G401 (cell line): ENCODE measurements around the gene ATP9B. TPM values are rescaled to one million over a fixed set of nuclear protein-coding genes. Genes with fewer than 3 reads are reported as not detected.

Experiments
- DNase-seq: peaks from one replicate; pipeline ENCODE4 v3.0.0-alpha.2; 2015; ENCODE audit warnings: low spot score
- in situ Hi-C: cut with HindIII; loops from 2 replicates; pipeline ENCODE4 v1.10.0; 2016; ENCODE audit warnings: low sequenced_read_pairs, mixed read lengths
- total RNA-seq: library from RNA; depleted of rRNA; stranded (reverse); fragments of >200 nt; shearing (Covaris generic); gene quantifications from 2 replicates; pipeline ENCODE4 v1.2.3, GENCODE V29; 2014; rRNA removed

The ATP9B gene, protein sequence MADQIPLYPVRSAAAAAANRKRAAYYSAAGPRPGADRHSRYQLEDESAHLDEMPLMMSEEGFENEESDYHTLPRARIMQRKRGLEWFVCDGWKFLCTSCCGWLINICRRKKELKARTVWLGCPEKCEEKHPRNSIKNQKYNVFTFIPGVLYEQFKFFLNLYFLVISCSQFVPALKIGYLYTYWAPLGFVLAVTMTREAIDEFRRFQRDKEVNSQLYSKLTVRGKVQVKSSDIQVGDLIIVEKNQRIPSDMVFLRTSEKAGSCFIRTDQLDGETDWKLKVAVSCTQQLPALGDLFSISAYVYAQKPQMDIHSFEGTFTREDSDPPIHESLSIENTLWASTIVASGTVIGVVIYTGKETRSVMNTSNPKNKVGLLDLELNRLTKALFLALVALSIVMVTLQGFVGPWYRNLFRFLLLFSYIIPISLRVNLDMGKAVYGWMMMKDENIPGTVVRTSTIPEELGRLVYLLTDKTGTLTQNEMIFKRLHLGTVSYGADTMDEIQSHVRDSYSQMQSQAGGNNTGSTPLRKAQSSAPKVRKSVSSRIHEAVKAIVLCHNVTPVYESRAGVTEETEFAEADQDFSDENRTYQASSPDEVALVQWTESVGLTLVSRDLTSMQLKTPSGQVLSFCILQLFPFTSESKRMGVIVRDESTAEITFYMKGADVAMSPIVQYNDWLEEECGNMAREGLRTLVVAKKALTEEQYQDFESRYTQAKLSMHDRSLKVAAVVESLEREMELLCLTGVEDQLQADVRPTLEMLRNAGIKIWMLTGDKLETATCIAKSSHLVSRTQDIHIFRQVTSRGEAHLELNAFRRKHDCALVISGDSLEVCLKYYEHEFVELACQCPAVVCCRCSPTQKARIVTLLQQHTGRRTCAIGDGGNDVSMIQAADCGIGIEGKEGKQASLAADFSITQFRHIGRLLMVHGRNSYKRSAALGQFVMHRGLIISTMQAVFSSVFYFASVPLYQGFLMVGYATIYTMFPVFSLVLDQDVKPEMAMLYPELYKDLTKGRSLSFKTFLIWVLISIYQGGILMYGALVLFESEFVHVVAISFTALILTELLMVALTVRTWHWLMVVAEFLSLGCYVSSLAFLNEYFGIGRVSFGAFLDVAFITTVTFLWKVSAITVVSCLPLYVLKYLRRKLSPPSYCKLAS
- 16.3 and 24.4 TPM in 2 replicates for total RNA-seq

DNA sequence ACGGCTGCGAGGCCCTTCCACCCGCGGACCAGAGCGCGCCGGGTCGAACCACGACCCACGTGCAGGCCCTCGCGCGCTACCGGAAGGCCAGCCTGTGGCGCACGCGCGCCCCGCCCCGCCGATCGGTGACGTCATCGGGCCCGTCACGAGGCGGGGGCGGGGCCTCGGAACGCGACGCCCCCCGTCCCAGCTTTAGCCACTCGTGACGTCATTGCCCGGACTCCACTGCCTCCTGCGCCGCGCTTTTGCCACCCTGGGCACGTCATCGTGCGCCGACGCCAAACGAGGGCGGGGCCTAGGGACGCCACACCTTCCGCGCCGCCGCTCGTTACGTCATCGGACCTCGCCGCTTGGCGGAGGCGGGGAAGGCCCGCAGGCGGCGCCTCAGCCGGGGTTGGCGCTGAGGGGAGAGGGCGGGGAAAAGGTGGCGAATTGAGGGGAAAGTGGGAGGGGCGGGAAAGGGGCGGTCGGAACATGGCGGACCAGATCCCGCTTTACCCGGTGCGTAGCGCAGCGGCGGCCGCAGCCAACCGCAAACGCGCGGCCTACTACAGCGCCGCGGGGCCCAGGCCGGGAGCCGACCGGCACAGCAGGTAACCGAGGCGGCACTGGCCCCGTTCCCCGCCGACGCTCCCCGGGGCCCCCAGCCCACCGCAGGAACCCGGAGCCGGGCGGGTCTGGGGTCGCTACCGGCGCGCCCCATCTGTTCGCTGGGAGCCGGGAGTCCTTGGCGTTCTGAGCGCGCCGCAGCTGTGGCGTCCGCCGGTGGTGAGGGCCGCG is at the start of gene ATP9B:
Gene ATP9B, plus strand, starts transcription at position 458 of the 780 bp plus-strand sequence. Its CDS starts 17 bp downstream, at position 475.
- in situ Hi-C loops, result no loop called here
- peak; percentile 98 for DNase-seq

DNA sequence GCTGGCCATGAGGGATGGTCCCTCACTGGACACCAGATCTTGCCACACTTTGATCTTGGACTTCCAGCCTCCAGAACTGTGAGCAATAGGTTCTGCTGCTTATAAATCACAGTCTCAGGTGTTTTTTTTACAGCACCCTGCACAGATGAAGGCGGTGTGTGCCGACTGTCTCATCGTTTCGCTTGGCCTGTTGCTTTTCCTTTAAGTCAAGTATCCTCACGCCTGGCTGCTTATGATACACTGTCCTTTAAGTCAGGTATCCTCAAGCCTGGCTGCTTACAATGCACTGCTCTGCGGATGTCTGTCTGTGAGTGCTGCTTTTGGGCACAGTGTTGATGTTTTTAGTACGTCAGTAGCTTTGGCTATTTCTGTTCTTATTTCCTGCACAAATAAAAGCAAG is 49.3 kb upstream of the ATP9B start:
- DNase-seq, result no peak
- in situ Hi-C loops, result no loop called here

DNA sequence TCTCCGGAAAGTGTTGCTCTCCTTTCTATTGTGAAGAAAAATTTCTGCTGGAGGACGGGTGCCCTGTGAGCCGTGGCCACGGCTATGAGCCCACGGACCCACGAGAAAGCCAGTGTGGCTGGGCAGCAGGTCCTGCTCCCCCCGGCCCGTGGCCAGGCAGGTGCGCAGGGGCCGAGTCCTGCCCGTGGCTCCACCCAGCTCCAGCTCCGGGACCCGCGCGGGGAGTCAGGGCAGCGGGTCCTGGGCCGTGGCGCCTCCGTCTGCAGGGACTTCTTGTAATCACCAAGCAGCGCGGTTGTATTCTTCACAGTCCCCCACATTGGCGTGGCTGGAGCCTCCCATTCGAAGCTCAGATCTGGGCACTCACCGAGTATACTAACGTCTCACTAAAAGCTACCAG is 46.6 kb upstream of the ATP9B start:
- no peak for DNase-seq
- in situ Hi-C loops, result no loop called here

DNA sequence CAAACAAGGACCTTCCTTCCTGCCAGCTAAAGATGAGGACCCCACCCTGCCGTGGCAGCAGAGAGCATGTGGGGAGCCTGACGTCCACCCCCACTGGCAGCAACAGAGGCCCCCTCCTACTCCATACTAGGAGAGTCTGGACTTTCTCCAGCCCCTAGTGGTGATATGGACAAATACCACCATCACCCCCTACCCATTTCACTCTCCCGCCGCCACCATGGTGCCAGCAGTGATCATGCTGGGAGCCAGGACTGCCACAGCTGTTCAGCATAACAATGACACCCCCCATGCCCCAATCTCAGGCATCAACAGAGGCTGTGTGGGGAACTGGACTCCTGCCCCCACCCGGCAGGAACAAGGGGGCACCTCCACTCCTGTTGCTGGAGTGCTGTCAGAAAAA is 42.7 kb upstream of the ATP9B start:
- no peak for DNase-seq
- in situ Hi-C loops, result no loop called here

DNA sequence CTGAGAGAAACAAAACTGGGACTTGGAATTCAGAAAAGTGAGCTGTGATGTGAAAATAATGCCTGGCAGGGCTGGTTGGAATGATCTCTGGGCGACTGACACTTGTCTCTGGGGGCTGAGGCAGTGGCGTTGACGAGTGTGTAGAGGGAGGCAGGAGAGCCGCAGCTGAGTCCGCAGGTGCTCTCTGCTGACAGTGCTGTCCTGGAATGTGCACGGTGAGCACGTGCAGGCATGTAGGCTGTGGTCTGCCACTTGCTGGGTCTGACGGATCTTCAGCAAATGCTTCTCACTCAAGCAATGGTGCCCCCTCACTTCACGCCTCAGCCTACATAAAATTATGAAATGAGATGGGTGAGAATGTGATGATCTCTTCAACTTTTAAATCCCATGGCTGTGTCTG is 38.5 kb upstream of the ATP9B start:
- DNase-seq, result no peak
- in situ Hi-C loops, result no loop called here

DNA sequence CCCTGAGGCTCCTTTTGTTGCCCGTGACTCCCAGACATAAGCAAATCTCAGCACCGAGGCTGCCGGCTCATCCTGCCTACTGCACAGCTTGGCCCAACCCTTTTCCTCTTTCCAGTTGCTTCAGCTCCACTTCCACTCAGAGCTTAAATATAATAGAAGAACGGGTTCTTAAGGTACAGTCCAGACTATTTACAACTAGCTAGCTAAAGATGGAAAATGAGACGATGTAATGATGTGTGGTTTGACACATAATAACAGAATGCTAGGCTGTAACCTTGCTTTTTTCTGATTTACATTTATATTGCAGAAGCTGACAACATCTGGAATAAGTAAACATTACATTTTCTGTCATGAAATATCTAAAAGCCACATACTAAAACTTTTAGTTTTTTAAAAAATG is 26.9 kb upstream of the ATP9B start:
- in situ Hi-C loops, result no loop called here
- no peak for DNase-seq

DNA sequence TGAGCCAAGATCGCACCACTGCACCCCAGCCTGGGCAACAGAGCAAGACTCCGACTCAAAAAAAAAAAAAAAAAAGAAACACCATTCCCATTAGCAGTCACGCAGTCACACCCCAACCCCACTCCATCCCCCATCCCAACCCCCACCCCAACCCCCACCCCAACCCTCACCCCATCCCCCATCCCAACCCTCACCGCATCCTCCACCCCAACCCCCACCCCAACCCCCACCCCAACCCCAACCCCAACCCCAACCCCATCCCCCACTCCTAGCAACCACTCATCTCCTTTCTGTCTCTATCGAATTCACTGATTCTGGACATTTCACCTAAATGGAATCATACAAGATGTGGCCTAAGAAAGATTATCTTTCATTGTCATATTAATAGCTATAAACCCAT is 25.9 kb upstream of the ATP9B start:
- in situ Hi-C loops, result no loop called here
- DNase-seq, result no peak

DNA sequence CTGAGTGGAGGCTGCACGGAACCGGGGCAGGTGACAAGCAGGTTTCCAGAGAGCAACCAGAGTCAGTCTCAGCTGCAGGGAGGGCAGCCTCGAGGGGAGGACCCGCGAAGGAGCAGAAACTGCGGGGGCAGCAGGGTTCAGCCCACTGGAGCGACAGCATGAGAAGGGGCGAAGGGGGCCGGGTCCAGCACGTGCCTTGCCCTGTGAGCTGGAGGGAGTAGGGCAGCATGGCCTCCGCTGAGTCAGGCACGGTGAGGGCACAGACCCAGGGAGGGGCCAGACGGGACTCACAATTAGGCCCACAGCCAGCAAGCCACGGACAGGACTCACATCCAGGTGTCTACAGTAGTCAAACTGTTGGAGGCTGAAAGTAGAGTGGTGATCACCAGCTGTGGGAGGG is 22.7 kb upstream of the ATP9B start:
- no peak for DNase-seq
- in situ Hi-C loops, result no loop called here

DNA sequence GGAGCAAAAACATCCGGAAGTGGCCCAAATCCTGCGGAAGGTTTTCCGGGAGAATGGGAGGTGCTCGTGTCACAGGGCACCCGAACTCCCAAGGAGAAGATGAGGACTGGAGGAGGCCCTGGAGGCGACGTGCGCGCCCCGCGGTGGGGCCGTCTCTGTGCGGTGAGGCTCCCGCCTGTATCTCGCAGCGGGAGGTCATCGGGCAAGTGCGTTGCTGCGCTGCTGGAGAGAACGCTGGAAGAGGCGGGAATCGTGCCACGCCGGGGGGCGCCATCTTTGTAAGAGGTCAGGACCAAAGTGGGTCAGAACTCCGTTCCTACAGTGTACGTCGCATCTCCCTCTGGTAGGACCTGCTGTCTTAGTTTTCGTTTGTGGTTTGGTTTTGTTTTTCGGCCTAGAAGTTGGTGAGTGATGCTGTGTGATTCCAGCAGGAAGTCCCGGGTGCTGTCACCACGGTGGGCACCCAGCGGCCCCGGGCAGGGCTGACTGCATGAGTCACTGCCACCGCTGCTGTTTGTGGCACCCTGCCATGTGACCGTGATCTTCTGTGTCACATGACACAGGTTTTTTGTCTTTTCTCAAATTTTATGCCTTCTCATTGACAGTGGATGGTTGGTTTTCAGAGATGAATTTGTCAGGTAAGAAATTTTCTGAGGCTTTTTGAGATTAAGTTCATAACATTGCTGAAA is 21.5 kb upstream of the ATP9B start:
- in situ Hi-C loops, result no loop called here
- DNase-seq, result no peak

DNA sequence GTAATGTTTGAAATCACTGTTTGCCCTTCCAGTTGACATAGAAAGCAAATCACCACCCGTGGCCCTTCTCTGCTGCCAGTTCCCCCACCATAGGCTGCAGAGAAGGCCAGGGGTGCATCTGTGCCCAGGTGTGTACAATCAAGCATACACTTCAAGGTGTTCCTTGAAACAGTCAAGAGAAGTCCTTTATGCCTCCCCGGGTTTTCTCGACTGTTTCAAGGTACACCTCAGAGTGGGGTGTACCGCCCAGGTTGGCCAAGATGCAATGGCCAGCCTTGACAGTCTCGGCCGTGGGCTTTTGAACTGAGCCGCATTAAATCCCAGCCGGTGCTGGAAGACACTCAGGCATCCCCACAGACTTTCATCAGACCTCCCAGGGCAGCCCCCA is 21.0 kb upstream of the ATP9B start:
- no peak for DNase-seq
- in situ Hi-C loops, result no loop called here

DNA sequence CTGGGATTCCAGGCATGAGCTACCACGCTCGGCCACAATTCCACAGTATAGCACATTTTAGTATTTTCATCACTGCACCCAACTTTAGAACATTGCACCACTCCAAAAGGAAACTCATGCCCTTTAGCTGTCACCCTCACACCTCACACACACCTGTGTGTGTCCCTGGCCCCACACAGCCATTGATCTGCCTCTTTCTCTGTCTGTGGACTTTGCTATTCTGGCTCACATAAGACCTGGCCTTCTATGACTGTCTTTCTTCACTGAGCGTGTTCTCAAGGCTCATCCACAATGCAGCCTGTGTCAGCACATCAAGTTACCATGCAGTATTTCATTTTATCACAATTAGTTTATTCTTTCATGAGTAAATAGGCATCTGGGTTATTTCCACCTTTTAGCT is 19.7 kb upstream of the ATP9B start:
- in situ Hi-C loops, result no loop called here
- no peak for DNase-seq

DNA sequence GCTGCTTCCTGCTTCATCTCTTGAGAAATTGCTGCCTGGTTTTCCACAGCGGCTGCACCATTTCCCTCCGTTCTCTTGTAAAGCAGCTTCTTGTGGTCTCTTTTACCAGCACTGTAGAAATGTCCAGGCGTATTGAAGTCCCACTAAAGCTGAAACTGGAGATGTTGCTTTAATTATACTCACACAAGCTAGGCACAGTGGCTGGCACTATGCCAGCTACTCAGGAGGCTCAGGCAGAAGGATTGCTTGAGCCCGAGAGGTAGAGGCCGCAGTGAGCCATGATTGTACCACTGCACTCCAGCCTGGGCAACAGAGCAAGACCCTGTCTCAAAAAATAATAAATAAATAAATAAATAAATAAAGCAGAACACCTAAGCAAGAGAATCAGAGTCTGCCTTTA is 19.2 kb upstream of the ATP9B start:
- DNase-seq, result no peak
- in situ Hi-C loops, result no loop called here

DNA sequence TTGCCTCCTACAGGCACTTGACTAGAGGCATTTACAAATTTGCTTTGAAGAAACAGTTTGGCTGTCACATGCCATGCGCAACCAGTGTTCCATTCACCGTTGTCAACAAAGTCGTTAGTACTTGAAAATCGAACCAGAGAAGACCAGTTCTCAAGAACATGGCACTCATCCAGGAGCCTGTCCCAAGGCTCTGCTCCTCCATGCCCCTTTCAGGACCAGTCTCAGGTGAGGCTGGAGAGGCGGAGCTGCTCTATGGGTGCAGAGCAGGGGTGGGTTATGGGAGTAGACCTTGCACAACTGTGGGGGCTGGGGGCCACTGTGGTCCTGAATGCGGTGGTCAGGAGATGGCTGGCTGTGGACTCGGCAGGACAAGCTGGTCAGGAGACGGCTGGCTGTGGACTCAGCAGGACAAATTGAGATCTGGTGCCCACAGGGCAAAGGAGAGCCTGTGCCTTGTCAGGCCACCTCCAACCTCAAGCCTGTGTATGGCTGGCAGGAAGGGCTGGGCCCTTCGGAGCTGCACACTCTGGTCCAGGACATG is 12.3 kb upstream of the ATP9B start:
- DNase-seq, result no peak
- in situ Hi-C loops, result no loop called here

DNA sequence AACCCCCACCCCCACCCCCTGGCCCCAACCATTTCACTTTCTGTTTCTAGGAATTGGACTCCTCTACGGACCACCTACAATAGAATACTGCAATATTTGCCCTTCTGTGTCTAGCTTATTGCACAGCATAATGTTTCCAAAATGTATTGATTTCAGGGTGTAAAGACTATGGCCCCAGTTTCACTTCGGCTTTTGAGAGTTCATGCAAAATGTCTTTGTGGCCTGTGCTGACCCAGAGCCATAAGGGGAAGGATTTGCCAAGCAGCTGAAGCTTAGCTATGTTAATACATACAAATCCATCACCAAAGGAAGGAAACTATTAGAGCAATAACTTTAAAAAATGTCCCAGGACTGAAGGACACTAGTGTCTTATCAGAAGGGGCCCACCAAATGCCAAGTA is 11.2 kb upstream of the ATP9B start:
- in situ Hi-C loops, result no loop called here
- no peak for DNase-seq

DNA sequence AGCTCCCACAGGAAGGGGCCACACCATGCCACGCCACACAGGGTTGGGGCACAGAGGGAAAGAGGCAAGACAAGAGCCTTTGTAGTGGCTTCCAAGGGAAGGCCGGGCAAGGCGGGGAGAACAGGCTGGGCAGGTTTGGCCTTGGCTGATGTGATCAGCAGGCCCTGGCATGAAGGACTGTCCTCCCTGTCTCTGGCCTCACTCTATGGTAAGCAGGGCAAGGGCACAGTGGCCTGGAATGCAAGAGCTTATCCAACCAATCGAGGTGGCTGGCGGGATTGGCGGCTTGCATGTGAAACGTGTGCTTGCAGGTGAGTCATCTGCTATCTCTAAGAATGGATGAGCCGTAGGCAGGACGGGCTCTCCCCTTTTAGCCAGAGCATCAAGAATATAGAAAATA is 6.4 kb upstream of the ATP9B start:
- in situ Hi-C loops, result no loop called here
- DNase-seq, result no peak

DNA sequence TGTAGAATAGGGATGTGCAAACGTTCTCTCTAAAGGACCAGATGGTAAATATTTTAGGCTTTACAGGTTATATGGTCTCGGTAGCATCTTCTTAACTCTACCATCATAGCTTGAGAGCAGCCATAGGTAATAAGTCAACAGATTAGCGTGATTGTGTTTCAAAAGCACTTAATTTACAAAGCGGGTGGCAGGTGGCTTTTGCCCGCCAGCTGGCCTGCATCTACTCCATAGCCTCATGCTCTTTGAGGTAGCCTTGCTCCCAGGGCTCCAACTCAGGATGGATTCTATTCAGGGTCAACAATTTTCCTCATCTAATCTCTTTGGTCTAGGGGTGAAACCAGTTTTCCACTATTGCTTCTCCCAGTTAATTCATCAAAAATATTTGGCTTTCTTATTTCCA is 5.0 kb upstream of the ATP9B start:
- in situ Hi-C loops, result no loop called here
- no peak for DNase-seq

DNA sequence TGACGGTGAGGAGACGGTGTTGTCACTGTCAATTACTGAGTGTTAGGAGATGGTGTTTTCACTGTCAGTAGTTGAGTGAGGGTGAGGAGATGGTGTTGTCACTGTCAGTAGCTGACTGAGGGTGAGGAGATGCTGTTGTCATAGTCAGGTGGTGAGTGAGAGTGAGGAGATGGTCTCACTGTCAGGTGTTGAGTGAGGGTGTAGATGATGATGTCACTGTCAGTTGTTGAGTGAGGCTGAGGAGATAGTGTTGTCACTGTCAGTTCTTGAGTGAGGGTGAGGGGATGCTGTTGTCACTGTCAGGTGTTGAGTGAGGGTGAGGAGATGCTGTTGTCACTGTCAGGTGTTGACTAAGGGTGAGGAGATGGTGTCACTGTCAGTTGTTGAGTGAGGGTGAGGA is 3.4 kb upstream of the ATP9B start:
- no peak for DNase-seq
- in situ Hi-C loops, result no loop called here

DNA sequence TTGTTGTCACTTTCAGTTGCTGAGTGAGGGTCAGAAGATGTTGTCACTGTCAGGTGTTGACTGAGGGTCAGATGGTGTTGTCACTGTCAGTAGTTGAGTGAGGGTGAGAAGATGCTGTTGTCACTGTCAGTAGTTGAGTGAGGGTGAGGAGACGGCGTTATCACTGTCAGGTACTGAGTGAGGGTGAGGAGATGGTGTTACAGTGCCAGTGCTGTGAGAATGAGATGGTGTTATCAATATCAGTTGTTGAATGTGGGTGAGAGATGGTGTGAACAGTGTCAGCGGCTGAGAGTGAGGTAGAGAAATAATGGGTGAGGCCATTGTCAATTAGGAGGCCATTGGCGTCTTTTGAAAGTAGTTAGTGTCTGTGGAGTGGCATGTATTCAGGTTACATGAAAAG is 1.6 kb upstream of the ATP9B start:
- in situ Hi-C loops, result no loop called here
- peak; percentile 9 for DNase-seq
